Measurements from ENCODE around the gene WBP1L. TPM values are rescaled to one million over a fixed set of nuclear protein-coding genes. Genes with fewer than 3 reads are reported as not detected.
A peak's percentile ranks its signal among the peaks of the same experiment; 100 is the strongest.

Gene WBP1L
- total and polyA plus RNA-seq, 2 of the 13 experiments (the other 11 are each of a cell fraction or from before 2014, with no cell fraction given) = 8.3 to 12.3 TPM

- TF ChIP-seq, protein P1, sequence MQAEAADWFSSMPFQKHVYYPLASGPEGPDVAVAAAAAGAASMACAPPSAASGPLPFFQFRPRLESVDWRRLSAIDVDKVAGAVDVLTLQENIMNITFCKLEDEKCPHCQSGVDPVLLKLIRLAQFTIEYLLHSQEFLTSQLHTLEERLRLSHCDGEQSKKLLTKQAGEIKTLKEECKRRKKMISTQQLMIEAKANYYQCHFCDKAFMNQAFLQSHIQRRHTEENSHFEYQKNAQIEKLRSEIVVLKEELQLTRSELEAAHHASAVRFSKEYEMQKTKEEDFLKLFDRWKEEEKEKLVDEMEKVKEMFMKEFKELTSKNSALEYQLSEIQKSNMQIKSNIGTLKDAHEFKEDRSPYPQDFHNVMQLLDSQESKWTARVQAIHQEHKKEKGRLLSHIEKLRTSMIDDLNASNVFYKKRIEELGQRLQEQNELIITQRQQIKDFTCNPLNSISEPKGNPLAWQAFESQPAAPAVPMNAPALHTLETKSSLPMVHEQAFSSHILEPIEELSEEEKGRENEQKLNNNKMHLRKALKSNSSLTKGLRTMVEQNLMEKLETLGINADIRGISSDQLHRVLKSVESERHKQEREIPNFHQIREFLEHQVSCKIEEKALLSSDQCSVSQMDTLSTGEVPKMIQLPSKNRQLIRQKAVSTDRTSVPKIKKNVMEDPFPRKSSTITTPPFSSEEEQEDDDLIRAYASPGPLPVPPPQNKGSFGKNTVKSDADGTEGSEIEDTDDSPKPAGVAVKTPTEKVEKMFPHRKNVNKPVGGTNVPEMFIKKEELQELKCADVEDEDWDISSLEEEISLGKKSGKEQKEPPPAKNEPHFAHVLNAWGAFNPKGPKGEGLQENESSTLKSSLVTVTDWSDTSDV (CRISPR knock-in tag; IDR thresholded peaks at IDR 0.05) = no peak
- TF ChIP-seq KDM5B (CRISPR knock-in tag; IDR thresholded peaks at IDR 0.05; ENCODE audit: borderline replicate concordance) (peak; percentile 39; the same call in 1 of the 2 replicates), ZNF17 (CRISPR knock-in tag; IDR thresholded peaks at IDR 0.05) (no peak), DMAP1 (CRISPR knock-in tag; IDR thresholded peaks at IDR 0.05) (peak; percentile 78; the same call in 1 of the 2 replicates), NCOA1 (CRISPR knock-in tag; IDR thresholded peaks at IDR 0.05) (peak; percentile 77; the same call in 1 of the 2 replicates), RORA (CRISPR knock-in tag; IDR thresholded peaks at IDR 0.05) (no peak), THAP11 (CRISPR knock-in tag; IDR thresholded peaks at IDR 0.05) (peak; percentile 91), ZNF724P (CRISPR knock-in tag; IDR thresholded peaks at IDR 0.05; ENCODE audit: borderline replicate concordance) (no peak), ZNF430 (CRISPR knock-in tag; IDR thresholded peaks at IDR 0.05) (peak; percentile 93), GTF3A (CRISPR knock-in tag; conservative IDR thresholded peaks at IDR 0.05) (no peak), CBX2 (IDR thresholded peaks at IDR 0.05; ENCODE audit: low read depth, low read length) (no peak), CBX2 (CRISPR knock-in tag; IDR thresholded peaks at IDR 0.05; ENCODE audit: low read depth) (no peak), YEATS4 (CRISPR knock-in tag; IDR thresholded peaks at IDR 0.05; ENCODE audit: borderline replicate concordance) (peak; percentile 75), MXI1 (IDR thresholded peaks at IDR 0.05; ENCODE audit: borderline replicate concordance, low read depth, low read length) (peak; percentile 89; the same call in 2 of the 3 replicates), ZNF605 (CRISPR knock-in tag; IDR thresholded peaks at IDR 0.05) (peak; percentile 92), DRAP1 (CRISPR knock-in tag; IDR thresholded peaks at IDR 0.05) (no peak), KDM6A (CRISPR knock-in tag; IDR thresholded peaks at IDR 0.05; ENCODE audit: low read depth) (peak; percentile 76), IRF2 (CRISPR knock-in tag; IDR thresholded peaks at IDR 0.05) (peak; percentile 95), ZNF225 (CRISPR knock-in tag; IDR thresholded peaks at IDR 0.05) (no peak), POLR2A (IDR thresholded peaks at IDR 0.05; ENCODE audit: insufficient read depth in 1 of 2, low read depth in 2 of 2, low read length in 2 of 2) (no peak; a peak in 1 of 4 replicates), EHMT2 (IDR thresholded peaks at IDR 0.05; ENCODE audit: borderline replicate concordance, low read depth, low read length) (0 out of 2 replicates have a peak, but pooled peaks have one; percentile 24), ZNF235 (CRISPR knock-in tag; IDR thresholded peaks at IDR 0.05; ENCODE audit: borderline replicate concordance) (no peak)
- TF ChIP-seq, protein P2, sequence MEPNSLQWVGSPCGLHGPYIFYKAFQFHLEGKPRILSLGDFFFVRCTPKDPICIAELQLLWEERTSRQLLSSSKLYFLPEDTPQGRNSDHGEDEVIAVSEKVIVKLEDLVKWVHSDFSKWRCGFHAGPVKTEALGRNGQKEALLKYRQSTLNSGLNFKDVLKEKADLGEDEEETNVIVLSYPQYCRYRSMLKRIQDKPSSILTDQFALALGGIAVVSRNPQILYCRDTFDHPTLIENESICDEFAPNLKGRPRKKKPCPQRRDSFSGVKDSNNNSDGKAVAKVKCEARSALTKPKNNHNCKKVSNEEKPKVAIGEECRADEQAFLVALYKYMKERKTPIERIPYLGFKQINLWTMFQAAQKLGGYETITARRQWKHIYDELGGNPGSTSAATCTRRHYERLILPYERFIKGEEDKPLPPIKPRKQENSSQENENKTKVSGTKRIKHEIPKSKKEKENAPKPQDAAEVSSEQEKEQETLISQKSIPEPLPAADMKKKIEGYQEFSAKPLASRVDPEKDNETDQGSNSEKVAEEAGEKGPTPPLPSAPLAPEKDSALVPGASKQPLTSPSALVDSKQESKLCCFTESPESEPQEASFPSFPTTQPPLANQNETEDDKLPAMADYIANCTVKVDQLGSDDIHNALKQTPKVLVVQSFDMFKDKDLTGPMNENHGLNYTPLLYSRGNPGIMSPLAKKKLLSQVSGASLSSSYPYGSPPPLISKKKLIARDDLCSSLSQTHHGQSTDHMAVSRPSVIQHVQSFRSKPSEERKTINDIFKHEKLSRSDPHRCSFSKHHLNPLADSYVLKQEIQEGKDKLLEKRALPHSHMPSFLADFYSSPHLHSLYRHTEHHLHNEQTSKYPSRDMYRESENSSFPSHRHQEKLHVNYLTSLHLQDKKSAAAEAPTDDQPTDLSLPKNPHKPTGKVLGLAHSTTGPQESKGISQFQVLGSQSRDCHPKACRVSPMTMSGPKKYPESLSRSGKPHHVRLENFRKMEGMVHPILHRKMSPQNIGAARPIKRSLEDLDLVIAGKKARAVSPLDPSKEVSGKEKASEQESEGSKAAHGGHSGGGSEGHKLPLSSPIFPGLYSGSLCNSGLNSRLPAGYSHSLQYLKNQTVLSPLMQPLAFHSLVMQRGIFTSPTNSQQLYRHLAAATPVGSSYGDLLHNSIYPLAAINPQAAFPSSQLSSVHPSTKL (CRISPR knock-in tag; IDR thresholded peaks at IDR 0.05) = peak; percentile 95
- TF ChIP-seq, protein P3, sequence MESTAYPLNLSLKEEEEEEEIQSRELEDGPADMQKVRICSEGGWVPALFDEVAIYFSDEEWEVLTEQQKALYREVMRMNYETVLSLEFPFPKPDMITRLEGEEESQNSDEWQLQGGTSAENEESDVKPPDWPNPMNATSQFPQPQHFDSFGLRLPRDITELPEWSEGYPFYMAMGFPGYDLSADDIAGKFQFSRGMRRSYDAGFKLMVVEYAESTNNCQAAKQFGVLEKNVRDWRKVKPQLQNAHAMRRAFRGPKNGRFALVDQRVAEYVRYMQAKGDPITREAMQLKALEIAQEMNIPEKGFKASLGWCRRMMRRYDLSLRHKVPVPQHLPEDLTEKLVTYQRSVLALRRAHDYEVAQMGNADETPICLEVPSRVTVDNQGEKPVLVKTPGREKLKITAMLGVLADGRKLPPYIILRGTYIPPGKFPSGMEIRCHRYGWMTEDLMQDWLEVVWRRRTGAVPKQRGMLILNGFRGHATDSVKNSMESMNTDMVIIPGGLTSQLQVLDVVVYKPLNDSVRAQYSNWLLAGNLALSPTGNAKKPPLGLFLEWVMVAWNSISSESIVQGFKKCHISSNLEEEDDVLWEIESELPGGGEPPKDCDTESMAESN (CRISPR knock-in tag; conservative IDR thresholded peaks at IDR 0.05) = peak; percentile 77; the same call in 1 of the 2 replicates
These were observed 106.3 kb downstream of the WBP1L start (continued) for GRCh38 chr10:102850025-102850518.
